HCT116 (cell line): ENCODE results near the gene BACH1. TPM values are rescaled to one million over a fixed set of nuclear protein-coding genes. Genes with fewer than 3 reads are reported as not detected.

Experiments
- ATAC-seq: fragments of 200-7000 bp; cut with Tn5 transposase; 2 replicates; pipeline ENCODE4 v1.9.1; 2020; ENCODE audit warnings: mild to moderate bottlenecking, moderate library complexity
- BruUV-seq: library from RNA; stranded (reverse); fragments of 400-500 nt; replicated peaks from 2 replicates; lab custom pipeline; 2021; lab: Mats Ljungman, UMichigan
- CTCF ChIA-PET: fragments of 300-600 bp; sonication (Branson Sonifier 250); formaldehyde crosslinking; loops from one replicate; lab custom pipeline; 2021; ENCODE audit warnings: antibody characterized with exemption; lab: Charles Lee
- POLR2A ChIA-PET: fragments of 300-600, 350-600 bp; sonication (Branson Sonifier 250); formaldehyde crosslinking; loops from one replicate; lab custom pipeline; 2021; ENCODE audit warnings: antibody characterized with exemption; lab: Charles Lee
- RAD21 ChIA-PET, 2 experiments: fragments of 300-600 bp; sonication (Branson Sonifier 250); formaldehyde crosslinking; loops; one replicate each; lab custom pipeline; 2023; ENCODE audit warnings: low total read pairs in 2 of 2; ENCODE audit not compliant: uncharacterized antibody in 2 of 2, unreplicated experiment in 2 of 2, low non-redundant PET in 1 of 2; lab: Charles Lee
- DNase-seq: peaks from one replicate; pipeline ENCODE4 v3.0.0-alpha.2; 2010; ENCODE audit warnings: low read depth, low spot score
- H2AFZ ChIP-seq: fragments of 200-600 bp; shearing (Covaris generic), sonication (generic); 2 replicates; pipeline ENCODE4 v1.6.1; 2017; ENCODE audit warnings: low read depth, mixed run types, mixed read lengths, antibody characterized with exemption, low read length; ENCODE audit not compliant: poor library complexity, severe bottlenecking
- H3K27ac ChIP-seq: 2 replicates; pipeline ENCODE4 v1.5.1; 2012; ENCODE audit warnings: low read depth, low read length
- H3K27me3 ChIP-seq: fragments of 200-600 bp; sonication (generic); 2 replicates; pipeline ENCODE4 v1.6.1; 2016; ENCODE audit warnings: mixed run types, low read length, mixed read lengths; ENCODE audit not compliant: insufficient read depth
- H3K36me3 ChIP-seq, 2 experiments: fragments of 200-500 bp in 1 of 2; fragments of 200-600 bp in 1 of 2; sonication (Bioruptor generic) in 1 of 2; sonication (generic) in 1 of 2; 2 replicates each; pipeline versions ENCODE4 v1.5.1 to v1.6.1; 2014 to 2016; ENCODE audit warnings: low read length in 2 of 2, inconsistent platforms in 1 of 2, mixed read lengths in 1 of 2, mixed run types in 1 of 2; ENCODE audit not compliant: insufficient read depth in 2 of 2, control insufficient read depth in 1 of 2
- H3K4me1 ChIP-seq, 2 experiments: fragments of 200-600 bp in 1 of 2; sonication (generic) in 1 of 2; 2 replicates each; pipeline versions ENCODE4 v1.5.1 to v1.6.1; 2012 to 2017; ENCODE audit warnings: low read length in 2 of 2, inconsistent platforms in 1 of 2, mild to moderate bottlenecking in 1 of 2, mixed read lengths in 1 of 2, mixed run types in 1 of 2, moderate library complexity in 1 of 2; ENCODE audit not compliant: insufficient read depth in 2 of 2, control insufficient read depth in 1 of 2
- H3K4me2 ChIP-seq: fragments of 200-600 bp; sonication (generic); 2 replicates; pipeline ENCODE4 v1.6.1; 2017; ENCODE audit warnings: mixed run types, low read length, mixed read lengths
- H3K4me3 ChIP-seq, 2 experiments: fragments of 200-600 bp in 1 of 2; sonication (generic) in 1 of 2; replicated peaks in 1 of 2; 2 replicates each; pipeline ENCODE4 v1.5.1; 2011 to 2016; ENCODE audit warnings: low read length in 2 of 2, control low read depth in 1 of 2, low read depth in 1 of 2, mild to moderate bottlenecking in 1 of 2, mixed read lengths in 1 of 2, mixed run types in 1 of 2
- H3K79me2 ChIP-seq: fragments of 200-600 bp; sonication (generic); 2 replicates; pipeline ENCODE4 v1.6.1; 2017; ENCODE audit warnings: mild to moderate bottlenecking, mixed run types, low read length, moderate library complexity, mixed read lengths; ENCODE audit not compliant: insufficient read depth
- H3K9ac ChIP-seq: fragments of 200-600 bp; sonication (generic); 2 replicates; pipeline ENCODE4 v1.6.1; 2016; ENCODE audit warnings: low read length, mixed read lengths
- H3K9me2 ChIP-seq: fragments of 200-600 bp; sonication (generic), shearing (Covaris generic); 2 replicates; pipeline ENCODE4 v1.6.1; 2017; ENCODE audit warnings: mixed run types, mild to moderate bottlenecking, moderate library complexity; ENCODE audit not compliant: insufficient read depth
- H3K9me3 ChIP-seq, 2 experiments: fragments of 200-500 bp in 1 of 2; fragments of 200-600 bp in 1 of 2; sonication (Bioruptor generic) in 1 of 2; sonication (generic) in 1 of 2; 2 replicates each; pipeline ENCODE4 v1.6.1; 2014 to 2017; ENCODE audit warnings: low read length in 2 of 2, mixed read lengths in 2 of 2, inconsistent platforms in 1 of 2, low read depth in 1 of 2, mild to moderate bottlenecking in 1 of 2, mixed run types in 1 of 2, moderate library complexity in 1 of 2; ENCODE audit not compliant: control insufficient read depth in 1 of 2, insufficient read depth in 1 of 2
- H4K20me1 ChIP-seq: fragments of 200-600 bp; sonication (generic), shearing (Covaris generic); 2 replicates; pipeline ENCODE4 v1.6.1; 2017; ENCODE audit warnings: mixed run types, mild to moderate bottlenecking, moderate library complexity; ENCODE audit not compliant: insufficient read depth
- CEBPB ChIP-seq: IDR thresholded peaks from 2 replicates; pipeline ENCODE4 v1.6.1; 2012; ENCODE audit warnings: low read depth
- EGR1 ChIP-seq: IDR thresholded peaks from 2 replicates; pipeline ENCODE4 v1.6.1; 2012; ENCODE audit warnings: low read depth
- JUND ChIP-seq: IDR thresholded peaks from 2 replicates; pipeline ENCODE4 v1.6.1; 2012
- SIN3A ChIP-seq: IDR thresholded peaks from 2 replicates; pipeline ENCODE4 v1.6.1; 2012; ENCODE audit warnings: low read depth
- SRF ChIP-seq: IDR thresholded peaks from 2 replicates; pipeline ENCODE4 v1.6.1; 2012; ENCODE audit warnings: low read depth
- TCF7L2 ChIP-seq: IDR thresholded peaks from 2 replicates; pipeline ENCODE4 v1.7.0; 2011; ENCODE audit warnings: borderline replicate concordance, inconsistent platforms; ENCODE audit not compliant: insufficient read depth, insufficient read length; ENCODE audit errors: extremely low read depth
- ZFX ChIP-seq: fragments of 450-650 bp; IDR thresholded peaks from 2 replicates; pipeline ENCODE4 v1.6.1; 2017
- intact Hi-C: fragments of 100-400 bp; cut with micrococcal nuclease; formaldehyde crosslinking; loops from 2 replicates; pipeline ENCODE4 v1.10.0; 2022
- total RNA-seq: library from RNA; stranded (reverse); gene quantifications from one replicate; pipeline ENCODE4 v1.2.1, GENCODE V29; 2021; ENCODE audit not compliant: unreplicated experiment
- TF ChIP-seq, protein P1 (sequence below): IDR thresholded peaks from 2 replicates; pipeline ENCODE4 v1.6.1; 2012; ENCODE audit warnings: low read depth
- TF ChIP-seq, protein P2 (sequence below), 3 experiments: fragments of 200-600 bp in 1 of 3; sonication (generic) in 1 of 3; IDR thresholded peaks in 2 of 3; conservative IDR thresholded peaks in 1 of 3; 2 replicates each; pipeline ENCODE4 v1.5.1; 2012 to 2017; ENCODE audit warnings: low read depth in 2 of 3, low read length in 2 of 3, antibody characterized with exemption in 1 of 3, borderline replicate concordance in 1 of 3, control low read depth in 1 of 3, mild to moderate bottlenecking in 1 of 3, mixed read lengths in 1 of 3, mixed run types in 1 of 3, moderate library complexity in 1 of 3; ENCODE audit not compliant: insufficient read depth in 1 of 3

Gene BACH1
- total RNA-seq, 1 experiment from 2014 or later = 28.4 TPM

- Histone ChIP-seq H3K36me3 (no peaks in the 10 kb centered on the region; a peak in 1 of 4 replicates), H3K9me3 (no peaks in the 10 kb centered on the region), H4K20me1 (no peaks in the 10 kb centered on the region), H2AFZ (no peak overlapping the region), H3K9ac (no peak overlapping the region), H3K4me1 (peaks cover 0 to 3% of the 10 kb centered on the region in 2 experiments; a peak in 1 of 4 replicates), H3K27ac (no peak overlapping the region), H3K27me3 (no peaks in the 10 kb centered on the region), H3K9me2 (no peaks in the 10 kb centered on the region), H3K4me3 (no peak overlapping the region), H3K79me2 (peaks cover 98% of the 10 kb centered on the region), H3K4me2 (no peak overlapping the region)
- TF ChIP-seq, protein P1, sequence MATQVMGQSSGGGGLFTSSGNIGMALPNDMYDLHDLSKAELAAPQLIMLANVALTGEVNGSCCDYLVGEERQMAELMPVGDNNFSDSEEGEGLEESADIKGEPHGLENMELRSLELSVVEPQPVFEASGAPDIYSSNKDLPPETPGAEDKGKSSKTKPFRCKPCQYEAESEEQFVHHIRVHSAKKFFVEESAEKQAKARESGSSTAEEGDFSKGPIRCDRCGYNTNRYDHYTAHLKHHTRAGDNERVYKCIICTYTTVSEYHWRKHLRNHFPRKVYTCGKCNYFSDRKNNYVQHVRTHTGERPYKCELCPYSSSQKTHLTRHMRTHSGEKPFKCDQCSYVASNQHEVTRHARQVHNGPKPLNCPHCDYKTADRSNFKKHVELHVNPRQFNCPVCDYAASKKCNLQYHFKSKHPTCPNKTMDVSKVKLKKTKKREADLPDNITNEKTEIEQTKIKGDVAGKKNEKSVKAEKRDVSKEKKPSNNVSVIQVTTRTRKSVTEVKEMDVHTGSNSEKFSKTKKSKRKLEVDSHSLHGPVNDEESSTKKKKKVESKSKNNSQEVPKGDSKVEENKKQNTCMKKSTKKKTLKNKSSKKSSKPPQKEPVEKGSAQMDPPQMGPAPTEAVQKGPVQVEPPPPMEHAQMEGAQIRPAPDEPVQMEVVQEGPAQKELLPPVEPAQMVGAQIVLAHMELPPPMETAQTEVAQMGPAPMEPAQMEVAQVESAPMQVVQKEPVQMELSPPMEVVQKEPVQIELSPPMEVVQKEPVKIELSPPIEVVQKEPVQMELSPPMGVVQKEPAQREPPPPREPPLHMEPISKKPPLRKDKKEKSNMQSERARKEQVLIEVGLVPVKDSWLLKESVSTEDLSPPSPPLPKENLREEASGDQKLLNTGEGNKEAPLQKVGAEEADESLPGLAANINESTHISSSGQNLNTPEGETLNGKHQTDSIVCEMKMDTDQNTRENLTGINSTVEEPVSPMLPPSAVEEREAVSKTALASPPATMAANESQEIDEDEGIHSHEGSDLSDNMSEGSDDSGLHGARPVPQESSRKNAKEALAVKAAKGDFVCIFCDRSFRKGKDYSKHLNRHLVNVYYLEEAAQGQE = no peak
- TF ChIP-seq SIN3A = no peak
- TF ChIP-seq TCF7L2 = no peak
- no peak for TF ChIP-seq JUND
- TF ChIP-seq ZFX = no peak
- TF ChIP-seq, protein P2, sequence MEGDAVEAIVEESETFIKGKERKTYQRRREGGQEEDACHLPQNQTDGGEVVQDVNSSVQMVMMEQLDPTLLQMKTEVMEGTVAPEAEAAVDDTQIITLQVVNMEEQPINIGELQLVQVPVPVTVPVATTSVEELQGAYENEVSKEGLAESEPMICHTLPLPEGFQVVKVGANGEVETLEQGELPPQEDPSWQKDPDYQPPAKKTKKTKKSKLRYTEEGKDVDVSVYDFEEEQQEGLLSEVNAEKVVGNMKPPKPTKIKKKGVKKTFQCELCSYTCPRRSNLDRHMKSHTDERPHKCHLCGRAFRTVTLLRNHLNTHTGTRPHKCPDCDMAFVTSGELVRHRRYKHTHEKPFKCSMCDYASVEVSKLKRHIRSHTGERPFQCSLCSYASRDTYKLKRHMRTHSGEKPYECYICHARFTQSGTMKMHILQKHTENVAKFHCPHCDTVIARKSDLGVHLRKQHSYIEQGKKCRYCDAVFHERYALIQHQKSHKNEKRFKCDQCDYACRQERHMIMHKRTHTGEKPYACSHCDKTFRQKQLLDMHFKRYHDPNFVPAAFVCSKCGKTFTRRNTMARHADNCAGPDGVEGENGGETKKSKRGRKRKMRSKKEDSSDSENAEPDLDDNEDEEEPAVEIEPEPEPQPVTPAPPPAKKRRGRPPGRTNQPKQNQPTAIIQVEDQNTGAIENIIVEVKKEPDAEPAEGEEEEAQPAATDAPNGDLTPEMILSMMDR (IDR thresholded peaks at IDR 0.05 in 2 of 3, conservative IDR thresholded peaks at IDR 0.05 in 1 of 3; ENCODE audit: borderline replicate concordance in 1 of 3, insufficient read depth in 1 of 3, low read depth in 2 of 3, low read length in 2 of 3) = no peak
- TF ChIP-seq CEBPB = no peak
- no peak for TF ChIP-seq EGR1
- TF ChIP-seq SRF = no peak
- CTCF ChIA-PET = no interaction called here
- no peak for ATAC-seq
- BruUV-seq = no TSS peak
- intact Hi-C loops = no loop called here
- RAD21 ChIA-PET = no interaction called here
- no peak for DNase-seq
- POLR2A ChIA-PET = no interaction called here
These were observed 9.7 kb downstream of the BACH1 start for GRCh38 chr21:29308456-29308783.
